Kidney epithelial cell (primary cell): ENCODE measurements around the gene C16orf86. TPM values are rescaled to one million over a fixed set of nuclear protein-coding genes. Genes with fewer than 3 reads are reported as not detected.

Experiments
- DNase-seq: peaks from one replicate; pipeline ENCODE4 v3.0.0-alpha.2; 2010; ENCODE audit warnings: low read depth
- H3K27me3 ChIP-seq: 2 replicates; pipeline ENCODE4 v1.6.0; 2011; ENCODE audit warnings: low read length; ENCODE audit not compliant: control insufficient read depth, insufficient read depth
- H3K36me3 ChIP-seq: 2 replicates; pipeline ENCODE4 v1.5.1; 2011; ENCODE audit warnings: low read length; ENCODE audit not compliant: control insufficient read depth, insufficient read depth
- H3K4me3 ChIP-seq: 2 replicates; pipeline ENCODE4 v1.5.1; 2011; ENCODE audit warnings: low read depth, mild to moderate bottlenecking, control low read depth, low read length
- CTCF ChIP-seq: IDR thresholded peaks from 2 replicates; pipeline ENCODE4 v1.5.1; 2011; ENCODE audit warnings: mild to moderate bottlenecking, moderate library complexity, low read length, control low read depth, inconsistent platforms; ENCODE audit not compliant: insufficient read depth, poor library complexity, severe bottlenecking
- total RNA-seq: library from RNA; depleted of rRNA; stranded (reverse); fragments of >200 nt; gene quantifications from 2 replicates; pipeline ENCODE4 v1.2.3, GENCODE V29; 2015

Gene C16orf86
- total RNA-seq, 1 donor from 2014 or later, result 4.5 TPM

DNA sequence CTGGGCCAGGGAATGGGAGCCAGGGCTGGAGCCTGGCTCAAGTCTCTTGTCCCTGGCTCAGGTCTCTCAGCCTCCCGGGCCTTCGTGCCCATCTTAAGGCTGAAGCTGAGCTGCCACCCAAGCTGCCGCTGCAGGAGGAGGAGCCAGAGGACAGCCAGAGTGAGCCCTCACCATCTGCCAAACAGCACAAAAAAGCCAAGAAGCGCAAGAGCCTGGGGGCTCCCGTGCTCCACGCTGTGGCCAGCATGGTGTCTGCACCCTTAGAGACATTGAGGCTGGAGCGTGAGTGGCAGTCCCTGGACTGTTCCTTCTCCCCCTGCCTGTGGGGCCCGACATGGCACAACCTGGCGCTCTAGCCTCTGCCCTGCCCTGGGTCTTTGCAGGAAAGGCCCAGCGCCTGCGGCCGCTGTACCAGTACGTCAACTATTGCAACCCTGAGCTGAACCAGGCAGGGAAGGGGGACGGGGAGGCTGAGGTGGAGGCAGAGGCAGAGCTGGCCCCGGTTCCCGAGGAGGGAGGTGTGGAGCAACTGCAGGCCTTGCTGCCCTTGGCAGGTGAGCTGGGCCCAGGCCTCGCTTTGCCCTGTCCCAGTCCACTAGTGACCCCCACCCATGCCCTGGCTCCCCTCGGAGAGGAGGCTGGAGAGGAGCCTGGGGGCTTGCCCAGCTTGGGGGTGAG is 1.3 kb downstream of the C16orf86 start:
- DNase-seq, result peak; percentile 74
- Histone ChIP-seq H3K4me3 (no peak overlapping the region), H3K36me3 (no peaks in the 10 kb centered on the region), H3K27me3 (no peaks in the 10 kb centered on the region)
- peak; percentile 92 for TF ChIP-seq CTCF

GRCh38 chr16:67668495-67669157 is 2.0 kb downstream of the C16orf86 start:
- Histone ChIP-seq H3K4me3 (no peak overlapping the region), H3K36me3 (no peaks in the 10 kb centered on the region), H3K27me3 (no peaks in the 10 kb centered on the region)
- DNase-seq, result no peak
- TF ChIP-seq CTCF, result peak; percentile 9

GRCh38 chr16:67669499-67670101 is 3.0 kb downstream of the C16orf86 start:
- Histone ChIP-seq H3K36me3 (no peaks in the 10 kb centered on the region), H3K27me3 (no peaks in the 10 kb centered on the region), H3K4me3 (no peak overlapping the region)
- TF ChIP-seq CTCF, result no peak
- no peak for DNase-seq

- no peaks in the 10 kb centered on the region for H3K27me3 ChIP-seq
- no peak for TF ChIP-seq CTCF
Measured at GRCh38 chr16:67672306-67672705, 5.7 kb downstream of the C16orf86 start.

GRCh38 chr16:67672739-67673662 is 6.4 kb downstream of the C16orf86 start:
- H3K4me3 ChIP-seq, result no peak overlapping the region
- TF ChIP-seq CTCF, result peak; percentile 77
- peaks cover 2% of the 10 kb centered on the region for H3K36me3 ChIP-seq
- DNase-seq, result no peak
- no peaks in the 10 kb centered on the region for H3K27me3 ChIP-seq

More at GRCh38 chr16:67672306-67672705, 5.7 kb downstream of the C16orf86 start:
- Histone ChIP-seq H3K4me3 (no peak overlapping the region), H3K36me3 (peaks cover 2% of the 10 kb centered on the region)
- no peak for DNase-seq
